Measurements from ENCODE around the gene AKR7A3. TPM values are rescaled to one million over a fixed set of nuclear protein-coding genes. Genes with fewer than 3 reads are reported as not detected.
A peak's percentile ranks its signal among the peaks of the same experiment; 100 is the strongest.

The AKR7A3 gene
- total and polyA plus RNA-seq, 9 donors, result 0.23 to 3.5 (median 2.0) TPM

DNA sequence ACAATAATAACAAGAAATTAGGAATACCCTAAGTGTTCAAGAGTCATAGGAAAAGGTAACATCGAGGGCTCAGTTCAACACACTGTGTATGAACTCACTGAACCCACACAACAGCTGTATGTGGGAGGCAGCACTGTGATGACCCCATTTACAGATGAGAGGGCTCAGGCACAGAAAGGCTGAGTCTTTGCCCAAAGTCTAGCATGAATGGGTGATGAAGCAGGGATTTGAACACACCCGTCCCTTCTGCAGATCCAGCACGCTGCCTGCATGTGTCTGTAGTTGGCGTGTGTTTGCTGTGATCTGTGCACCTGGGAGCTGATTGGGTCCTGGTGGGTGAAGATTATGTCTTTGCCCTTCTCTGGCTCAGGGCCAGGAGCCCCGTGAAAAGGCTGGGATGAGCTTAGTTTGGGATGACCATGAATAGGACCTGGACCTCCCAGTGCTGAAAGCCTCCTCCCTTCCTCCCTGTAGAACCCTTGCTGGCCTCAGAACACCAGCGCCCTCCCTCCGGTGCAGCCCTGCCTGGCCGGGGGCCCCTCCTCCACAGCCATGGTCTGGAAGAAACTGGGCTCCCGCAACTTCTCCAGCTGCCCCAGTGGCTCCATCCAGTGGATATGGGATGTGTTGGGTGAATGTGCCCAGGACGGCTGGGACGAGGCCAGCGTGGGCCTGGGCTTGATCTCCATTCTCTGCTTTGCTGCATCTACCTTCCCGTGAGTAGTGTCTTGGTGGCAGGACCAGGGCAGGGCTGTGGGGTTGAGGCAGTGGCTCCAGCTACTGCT lies 28.7 kb upstream of the AKR7A3 start:
- WGBS, 3 donors, result 63 to 68% (median 65%) methylated on average over 13 of the region's 13 CpGs
- DNase-seq, result peak in 1 of 5 donors; percentile 33
- TF ChIP-seq, protein P1, sequence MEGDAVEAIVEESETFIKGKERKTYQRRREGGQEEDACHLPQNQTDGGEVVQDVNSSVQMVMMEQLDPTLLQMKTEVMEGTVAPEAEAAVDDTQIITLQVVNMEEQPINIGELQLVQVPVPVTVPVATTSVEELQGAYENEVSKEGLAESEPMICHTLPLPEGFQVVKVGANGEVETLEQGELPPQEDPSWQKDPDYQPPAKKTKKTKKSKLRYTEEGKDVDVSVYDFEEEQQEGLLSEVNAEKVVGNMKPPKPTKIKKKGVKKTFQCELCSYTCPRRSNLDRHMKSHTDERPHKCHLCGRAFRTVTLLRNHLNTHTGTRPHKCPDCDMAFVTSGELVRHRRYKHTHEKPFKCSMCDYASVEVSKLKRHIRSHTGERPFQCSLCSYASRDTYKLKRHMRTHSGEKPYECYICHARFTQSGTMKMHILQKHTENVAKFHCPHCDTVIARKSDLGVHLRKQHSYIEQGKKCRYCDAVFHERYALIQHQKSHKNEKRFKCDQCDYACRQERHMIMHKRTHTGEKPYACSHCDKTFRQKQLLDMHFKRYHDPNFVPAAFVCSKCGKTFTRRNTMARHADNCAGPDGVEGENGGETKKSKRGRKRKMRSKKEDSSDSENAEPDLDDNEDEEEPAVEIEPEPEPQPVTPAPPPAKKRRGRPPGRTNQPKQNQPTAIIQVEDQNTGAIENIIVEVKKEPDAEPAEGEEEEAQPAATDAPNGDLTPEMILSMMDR (IDR thresholded peaks at IDR 0.05), result no peak
- TF ChIP-seq EP300 (IDR thresholded peaks at IDR 0.05) (no peak), POLR2A (IDR thresholded peaks at IDR 0.05) (no peak)
- Histone ChIP-seq H3K4me1 (ENCODE audit: insufficient read depth) (peaks cover 5% of the 10 kb centered on the region), H3K9me3 (no peaks in the 10 kb centered on the region), H3K27me3 (no peaks in the 10 kb centered on the region), H3K36me3 (no peaks in the 10 kb centered on the region), H3K27ac (no peak overlapping the region), H3K4me3 (no peak overlapping the region)
- intact Hi-C loops (cut with DNase I), result no loop called here

DNA sequence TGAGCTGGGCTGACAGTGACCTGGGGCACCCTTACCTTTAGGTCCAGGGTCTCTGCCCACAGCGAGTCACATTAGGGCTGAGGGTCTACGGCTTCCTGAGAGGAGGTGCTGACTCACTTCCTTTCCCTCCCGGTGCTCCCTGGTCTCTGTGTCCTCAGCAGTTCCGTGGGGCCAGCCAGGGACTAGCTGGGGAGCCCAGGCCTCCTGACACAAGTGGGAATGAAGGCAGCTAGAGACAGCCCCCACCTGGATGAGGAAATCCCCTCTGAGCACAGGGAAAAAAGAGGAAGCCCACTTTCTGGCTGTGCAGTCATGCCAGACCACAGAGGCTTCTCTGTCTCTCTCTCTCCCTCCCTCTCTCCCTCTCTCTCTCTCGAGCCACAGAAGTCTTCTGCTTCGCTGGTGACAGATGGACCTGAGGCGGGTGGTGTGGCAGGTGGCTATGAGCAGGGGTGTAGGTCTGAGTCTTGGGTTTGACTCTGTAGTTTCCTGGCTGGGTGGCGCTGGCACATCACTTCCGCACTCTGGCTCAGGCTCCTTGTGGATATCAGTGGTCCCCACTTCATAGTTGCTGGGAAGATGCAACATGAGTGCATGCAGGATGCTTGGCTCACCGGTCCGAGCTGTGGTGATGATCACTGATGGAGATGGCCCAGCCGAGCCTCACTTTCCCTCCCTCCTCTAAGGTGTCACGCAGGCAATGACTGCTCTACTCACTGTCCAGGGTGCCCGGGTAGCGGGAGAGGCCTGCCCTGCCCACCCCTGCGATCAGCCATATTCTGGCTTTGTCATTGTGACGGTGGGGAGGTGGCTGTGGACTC lies 27.0 kb upstream of the AKR7A3 start:
- H3K36me3 ChIP-seq, result no peaks in the 10 kb centered on the region
- H3K4me1 ChIP-seq (ENCODE audit: insufficient read depth), result peaks cover 12% of the 10 kb centered on the region
- no peak overlapping the region for H3K27ac ChIP-seq
- H3K27me3 ChIP-seq, result no peaks in the 10 kb centered on the region
- no peaks in the 10 kb centered on the region for H3K9me3 ChIP-seq
- no peak overlapping the region for H3K4me3 ChIP-seq
- WGBS, 3 donors, result 74 to 82% (median 76%) methylated on average over 17 of the region's 17 CpGs
- intact Hi-C loops (cut with DNase I), result no loop called here
- no peak for TF ChIP-seq EP300 (IDR thresholded peaks at IDR 0.05)
- TF ChIP-seq, protein P1 (IDR thresholded peaks at IDR 0.05), result no peak
- TF ChIP-seq POLR2A (IDR thresholded peaks at IDR 0.05), result no peak
- DNase-seq, result no peak

DNA sequence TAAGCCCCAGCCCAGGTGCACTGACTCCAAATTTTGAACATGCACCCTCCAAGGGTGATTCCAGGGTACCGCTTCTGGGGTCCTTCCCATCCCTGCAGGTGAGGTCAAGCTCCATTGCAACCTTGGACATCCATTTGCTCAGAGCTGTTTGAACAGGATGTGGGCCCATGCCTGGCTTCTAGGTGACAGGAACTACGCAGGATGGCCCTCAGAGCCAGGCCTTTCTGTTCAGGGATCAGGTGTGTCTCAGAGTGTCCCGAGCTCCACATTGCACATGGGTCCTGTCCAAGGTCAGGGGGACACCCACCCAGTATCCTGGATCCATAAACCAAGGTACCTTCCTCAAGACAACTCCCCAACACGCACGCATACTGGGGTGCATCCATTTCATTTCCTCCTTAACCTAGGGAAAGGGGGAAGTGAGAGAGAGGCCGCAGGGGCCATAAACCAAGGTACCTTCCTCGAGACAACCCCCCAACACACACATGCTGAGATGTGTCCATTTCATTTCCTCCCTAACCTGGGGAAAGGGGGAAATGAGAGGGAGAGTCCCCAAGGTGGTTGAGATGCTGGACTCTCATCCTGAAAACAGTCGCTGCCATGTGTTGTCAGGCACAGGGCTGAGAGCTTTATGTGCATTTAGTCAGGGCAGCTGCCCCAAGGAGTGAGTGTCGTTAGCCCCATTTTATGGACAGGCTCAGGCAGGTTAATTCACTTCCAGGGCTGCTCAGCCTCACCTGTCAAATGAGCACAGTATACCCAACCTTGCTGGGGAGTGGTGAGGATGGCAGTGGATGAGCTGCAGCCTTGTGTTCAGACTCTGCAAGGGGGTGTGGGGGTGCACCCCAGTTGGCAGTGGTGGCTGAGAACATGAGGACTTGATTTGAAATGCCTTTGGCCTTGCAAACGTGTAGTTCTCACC lies 25.7 kb upstream of the AKR7A3 start:
- Histone ChIP-seq H3K27ac (no peak overlapping the region), H3K9me3 (no peaks in the 10 kb centered on the region), H3K4me1 (ENCODE audit: insufficient read depth) (peaks cover 14% of the 10 kb centered on the region), H3K4me3 (no peak overlapping the region), H3K36me3 (no peaks in the 10 kb centered on the region), H3K27me3 (no peaks in the 10 kb centered on the region)
- TF ChIP-seq, protein P1 (IDR thresholded peaks at IDR 0.05), result no peak
- TF ChIP-seq EP300 (IDR thresholded peaks at IDR 0.05) (no peak), POLR2A (IDR thresholded peaks at IDR 0.05) (no peak)
- intact Hi-C loops (cut with DNase I), result no loop called here
- no peak for DNase-seq
- WGBS, 3 donors, result 83 to 91% (median 90%) methylated on average over 10 of the region's 10 CpGs

DNA sequence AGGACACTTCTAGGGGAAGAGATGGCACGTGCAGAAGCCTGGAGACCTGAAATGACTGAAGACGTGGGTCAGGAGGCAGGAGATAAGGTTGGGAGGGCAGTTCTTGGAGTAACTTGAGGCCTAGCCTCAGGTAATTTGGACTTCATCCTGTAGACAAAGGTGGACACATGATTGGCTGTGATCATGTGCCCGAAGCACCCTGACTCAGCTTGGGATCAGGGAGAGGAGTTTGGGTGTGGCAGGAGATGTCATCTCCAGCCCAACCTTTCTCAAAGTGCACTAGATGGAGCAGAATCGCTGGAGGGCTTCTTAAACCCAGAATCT lies 25.0 kb upstream of the AKR7A3 start:
- TF ChIP-seq, protein P1 (IDR thresholded peaks at IDR 0.05), result no peak
- no peak for TF ChIP-seq EP300 (IDR thresholded peaks at IDR 0.05)
- no peak for TF ChIP-seq POLR2A (IDR thresholded peaks at IDR 0.05)
- H3K4me3 ChIP-seq, result no peak overlapping the region
- H3K4me1 ChIP-seq (ENCODE audit: insufficient read depth), result peaks cover 14% of the 10 kb centered on the region
- H3K36me3 ChIP-seq, result no peaks in the 10 kb centered on the region
- H3K27ac ChIP-seq, result no peak overlapping the region
- 93 to 97% (median 94%) methylated on average over 4 of the region's 4 CpGs for WGBS, 3 donors
- H3K9me3 ChIP-seq, result no peaks in the 10 kb centered on the region
- intact Hi-C loops (cut with DNase I), result no loop called here
- DNase-seq, result no peak
- H3K27me3 ChIP-seq, result no peaks in the 10 kb centered on the region

All from ovary (tissue), 9 donors.